Left lobe of liver (tissue), 2 donors: ENCODE data around the gene DGAT2. TPM values are rescaled to one million over a fixed set of nuclear protein-coding genes. Genes with fewer than 3 reads are reported as not detected.

Experiments
- ATAC-seq: fragments of 200-7000 bp; cut with Tn5 transposase; one replicate; pipeline ENCODE4 v1.9.1; 2020; ENCODE audit warnings: mild to moderate bottlenecking, moderate library complexity
- DNase-seq: peaks from one replicate; pipeline ENCODE4 v3.0.0-alpha.2; 2020; ENCODE audit warnings: low spot score
- total RNA-seq: library from RNA; stranded (reverse); gene quantifications from one replicate; pipeline ENCODE4 v1.2.1, GENCODE V29; 2021
- donor health status: DM: no; HTN: no; CAD: no; lungs with moderate emphysema.
- donor health status: DM: no; HTN: yes; CAD: no.

Gene DGAT2
- total RNA-seq, 1 donor from 2014 or later, result 172 TPM

DNA sequence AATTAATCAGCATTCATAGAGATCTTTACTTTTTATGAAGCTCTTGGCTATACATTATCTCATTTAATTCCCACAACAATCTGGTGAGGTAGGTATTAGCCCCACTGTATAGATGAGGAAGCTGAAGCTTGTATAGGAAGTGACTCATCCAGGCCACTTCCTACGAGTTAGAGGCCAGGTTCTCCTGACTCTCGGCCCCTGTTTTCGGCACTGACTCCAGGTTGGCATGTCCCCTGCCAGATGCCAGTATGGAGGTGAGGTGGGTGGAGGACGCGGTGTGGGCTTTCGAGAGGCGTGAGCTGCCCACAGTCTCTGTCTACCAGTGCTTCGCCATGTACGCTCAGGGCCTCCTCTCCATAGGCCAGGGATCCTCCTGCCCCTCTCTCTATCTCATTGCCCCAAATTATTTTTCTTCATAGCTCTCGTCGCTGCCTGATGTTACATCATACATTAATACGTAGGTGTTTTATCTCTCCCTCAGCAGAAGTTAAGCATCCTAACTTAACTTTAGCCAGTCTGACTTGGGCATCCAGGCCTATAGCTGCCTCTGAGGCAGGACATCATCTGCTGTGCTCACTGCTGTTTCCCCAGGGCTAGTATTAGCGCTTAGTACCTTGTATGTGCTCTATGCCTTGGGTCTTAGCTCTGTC is 9.0 kb downstream of the DGAT2 start:
- ATAC-seq (no peak), DNase-seq (no peak)

DNA sequence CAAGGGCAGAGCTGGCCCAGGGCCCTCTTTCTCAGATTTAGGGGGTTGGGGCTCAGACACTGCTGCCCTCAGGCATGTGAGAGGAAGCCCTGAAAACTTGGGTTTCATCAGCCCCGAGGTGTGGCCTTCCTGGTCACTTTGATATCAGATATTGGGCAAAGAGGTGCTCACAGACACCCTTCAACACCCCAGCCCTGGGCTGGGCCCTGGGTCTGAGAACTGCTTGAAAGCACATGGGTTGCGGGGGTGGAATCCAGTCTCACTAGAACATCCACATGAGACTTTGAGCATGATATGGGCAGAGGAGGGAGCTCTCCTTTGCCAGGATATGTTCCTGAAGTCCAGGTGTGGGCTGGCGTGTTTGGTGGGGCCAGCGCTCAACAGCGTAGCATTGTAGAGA is 10.4 kb downstream of the DGAT2 start:
- no peak for ATAC-seq
- DNase-seq, result no peak

DNA sequence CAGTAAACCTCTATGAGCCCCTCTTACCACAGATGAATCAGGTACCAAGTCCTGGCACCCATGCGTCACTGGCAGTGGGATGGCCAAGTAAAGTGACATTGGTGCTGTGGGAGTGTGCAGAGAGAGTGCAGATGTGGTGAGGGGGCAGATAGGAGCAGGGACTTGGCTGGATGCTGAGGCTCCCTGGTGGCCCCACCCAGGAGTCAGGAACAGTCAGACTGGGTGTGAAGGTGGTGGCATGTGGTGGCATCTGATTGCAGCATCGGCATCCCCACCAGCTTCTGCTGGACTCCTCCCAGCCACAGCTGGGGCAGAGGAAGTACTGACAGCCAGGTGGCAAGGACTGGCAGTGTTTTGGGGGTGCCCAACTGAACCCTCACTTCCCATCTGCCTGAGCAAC is 11.4 kb downstream of the DGAT2 start:
- DNase-seq (no peak), ATAC-seq (no peak)

DNA sequence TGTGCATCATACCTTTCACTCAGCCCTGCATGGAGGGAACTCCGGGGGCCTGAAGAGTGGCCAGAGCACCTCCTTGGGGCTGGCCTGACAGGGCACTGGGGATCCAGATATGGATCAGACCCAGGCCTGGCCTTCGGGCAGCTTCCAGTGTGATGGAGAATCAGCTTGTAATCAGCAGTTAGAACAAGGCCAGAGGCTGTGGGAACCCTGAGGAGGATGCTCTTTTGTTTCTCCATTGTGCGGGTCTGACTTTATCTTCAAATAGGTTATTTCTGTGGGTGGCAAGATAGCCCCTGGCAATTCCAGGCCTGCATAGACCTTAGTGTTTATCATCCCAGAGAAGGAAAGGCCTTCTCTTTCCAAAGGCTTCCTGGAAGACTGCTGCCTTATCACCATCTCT is 12.3 kb downstream of the DGAT2 start:
- DNase-seq, result no peak
- ATAC-seq, result no peak

DNA sequence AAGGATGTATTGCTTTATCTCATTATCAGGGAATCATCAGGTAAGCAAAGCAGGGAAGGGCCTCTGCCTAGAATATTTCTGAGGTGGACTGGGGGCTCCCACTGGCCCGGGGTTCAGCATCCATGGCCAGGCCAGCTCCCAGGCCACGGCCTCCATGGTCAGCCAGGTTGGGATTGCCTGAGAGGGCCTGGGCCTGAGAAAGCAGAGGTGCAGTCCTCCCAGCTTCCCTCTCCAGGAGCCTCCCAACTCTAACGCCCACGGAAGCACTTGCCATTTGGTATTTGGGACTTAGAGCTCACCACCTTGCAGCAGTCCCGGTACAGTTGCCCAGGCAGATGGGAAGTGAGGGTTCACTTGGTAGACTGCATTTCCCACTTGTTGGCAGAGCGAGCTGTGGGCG is 12.7 kb downstream of the DGAT2 start:
- no peak for DNase-seq
- no peak for ATAC-seq

DNA sequence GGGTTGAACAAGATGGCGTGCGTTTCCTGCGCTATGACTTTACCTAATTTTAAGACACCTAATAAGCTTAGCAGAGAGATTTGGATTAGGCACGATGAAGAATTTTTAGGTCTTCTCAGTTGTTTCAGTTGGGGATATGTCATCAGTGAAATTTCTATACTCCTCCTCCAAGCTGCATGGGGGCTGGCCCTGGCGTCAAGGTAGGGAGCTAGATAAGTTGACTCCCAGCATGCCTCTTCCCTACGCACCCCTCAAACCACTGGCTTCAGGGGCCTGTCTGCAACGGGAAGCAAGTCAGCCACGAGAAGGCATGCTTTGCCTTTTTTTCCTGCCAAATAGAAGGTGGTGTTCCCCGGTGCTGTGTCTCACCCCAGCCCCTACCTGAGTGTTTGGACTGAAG is 13.3 kb downstream of the DGAT2 start:
- ATAC-seq, result no peak
- DNase-seq, result no peak

DNA sequence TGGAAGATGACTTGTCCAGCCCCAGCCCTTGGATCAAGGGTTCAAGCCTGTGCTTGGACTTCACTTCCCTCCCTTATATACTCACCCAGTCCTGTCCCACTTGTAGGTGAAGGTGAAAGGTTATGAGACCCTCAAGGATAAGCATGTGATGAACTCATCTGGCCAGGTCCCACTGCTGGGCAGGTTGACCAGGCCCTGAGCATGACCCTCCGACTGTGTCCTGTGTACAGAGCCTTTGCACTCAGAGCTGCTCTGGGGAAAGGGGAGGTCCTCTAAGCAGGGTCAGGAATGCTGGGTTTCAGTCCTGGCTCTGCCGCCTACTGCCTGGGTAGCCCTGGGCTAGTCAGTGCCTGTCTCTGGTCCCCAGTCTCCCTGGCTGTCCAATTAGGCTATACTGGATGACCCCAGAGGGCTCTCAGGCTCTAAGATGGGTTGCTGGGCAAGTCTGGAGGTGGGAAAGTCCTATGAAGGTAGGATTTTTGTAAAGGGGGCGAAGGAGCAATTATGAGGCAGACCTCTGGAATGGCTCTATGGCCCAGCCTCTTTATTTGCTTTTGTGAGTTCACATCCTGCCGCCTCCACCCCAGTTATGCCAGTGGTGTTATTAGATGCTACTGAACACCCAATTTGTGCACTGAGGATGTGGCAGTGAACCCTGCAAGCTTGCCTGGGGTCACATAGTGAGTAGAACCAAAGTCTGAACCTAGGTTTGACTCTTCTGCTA is 14.1 kb downstream of the DGAT2 start:
- ATAC-seq, result peak; percentile 62
- DNase-seq, result peak; percentile 70

DNA sequence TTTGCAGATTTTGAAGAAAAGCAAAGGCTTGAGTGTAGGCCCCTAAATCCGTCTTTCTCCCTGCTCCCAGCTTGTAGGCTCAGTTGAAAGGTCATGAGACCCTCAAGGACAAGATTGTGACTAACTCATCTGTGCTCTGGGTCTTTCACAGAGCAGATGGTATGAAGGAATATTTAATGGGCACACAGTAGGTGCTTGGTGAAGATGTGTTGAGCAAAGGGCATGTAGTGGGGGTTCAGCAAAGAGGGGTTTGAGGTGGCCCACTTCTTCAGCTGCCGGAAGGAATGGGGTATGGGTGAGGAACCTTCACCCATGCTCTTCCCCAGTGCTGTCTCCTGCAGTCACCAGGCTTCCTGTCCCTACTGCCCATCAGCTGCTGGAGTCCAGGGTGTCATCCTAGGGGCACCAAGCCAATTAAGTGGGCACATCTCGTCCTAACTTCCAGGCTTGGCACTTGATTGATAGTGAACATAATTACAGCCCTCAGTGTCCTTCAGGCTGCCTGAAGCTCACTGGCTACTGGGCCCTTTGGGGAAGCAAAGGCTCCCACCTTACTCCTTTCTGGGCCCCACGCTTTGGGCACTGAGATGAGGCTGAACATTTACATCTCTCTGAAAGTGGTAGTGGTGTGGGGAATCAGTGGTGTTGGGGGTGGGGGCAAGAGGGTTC is 15.0 kb downstream of the DGAT2 start:
- peak; percentile 78 for DNase-seq
- ATAC-seq, result peak; percentile 45

DNA sequence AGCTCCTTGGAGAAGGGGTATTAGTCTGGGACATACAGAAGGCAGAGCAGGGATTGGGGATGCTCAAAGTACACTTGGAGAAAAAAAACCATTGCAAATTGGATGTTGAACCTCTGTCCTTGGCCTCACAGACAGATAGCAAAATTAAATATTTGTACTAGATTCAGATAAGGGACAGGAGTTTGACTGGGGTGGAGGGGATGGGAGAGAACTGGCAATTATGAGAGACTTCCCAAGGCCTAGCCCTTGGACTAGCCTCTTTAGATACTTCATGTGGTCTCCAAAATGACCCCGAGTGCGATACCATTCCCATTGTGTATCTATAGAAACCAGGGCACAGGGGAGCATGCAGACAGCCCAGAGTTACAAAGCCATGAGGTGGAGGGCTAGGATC is 15.5 kb downstream of the DGAT2 start:
- peak; percentile 63 for DNase-seq
- ATAC-seq, result peak; percentile 58

DNA sequence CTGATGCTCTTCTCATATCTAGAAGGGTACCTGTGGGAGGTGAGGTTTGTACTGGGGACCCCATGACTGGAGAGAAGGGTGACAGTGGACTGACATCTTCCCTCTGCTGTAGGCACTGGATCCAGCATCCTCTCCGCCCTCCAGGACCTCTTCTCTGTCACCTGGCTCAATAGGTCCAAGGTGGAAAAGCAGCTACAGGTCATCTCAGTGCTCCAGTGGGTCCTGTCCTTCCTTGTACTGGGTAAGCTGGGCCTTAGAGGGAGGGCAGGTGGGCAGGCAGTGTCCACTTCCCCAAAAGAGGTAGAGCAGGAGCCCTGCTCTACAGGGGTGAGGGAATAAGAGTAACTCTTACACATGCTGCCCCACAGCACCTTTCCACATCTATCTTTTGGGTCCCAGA is 15.9 kb downstream of the DGAT2 start:
- ATAC-seq (no peak), DNase-seq (no peak)

DNA sequence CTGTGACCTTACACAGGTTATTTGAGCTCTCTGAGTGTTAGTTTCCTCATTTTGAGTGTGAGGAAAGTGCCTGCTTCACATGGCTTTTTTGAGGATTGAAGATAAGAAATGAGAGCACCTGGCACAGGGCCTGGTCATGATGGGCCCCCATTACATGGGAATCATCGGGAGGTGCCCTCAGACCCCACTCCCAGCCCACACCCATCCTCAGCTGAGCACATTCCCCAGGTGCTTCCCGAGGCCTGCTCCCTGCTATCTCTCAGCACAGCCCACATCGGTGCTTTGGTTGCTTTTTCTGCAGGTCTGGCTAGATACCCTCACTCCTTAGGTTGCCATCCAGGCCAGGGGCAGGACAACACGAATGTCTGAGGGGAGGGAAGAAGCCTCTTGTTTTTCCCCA is 16.6 kb downstream of the DGAT2 start:
- ATAC-seq (no peak), DNase-seq (no peak)

DNA sequence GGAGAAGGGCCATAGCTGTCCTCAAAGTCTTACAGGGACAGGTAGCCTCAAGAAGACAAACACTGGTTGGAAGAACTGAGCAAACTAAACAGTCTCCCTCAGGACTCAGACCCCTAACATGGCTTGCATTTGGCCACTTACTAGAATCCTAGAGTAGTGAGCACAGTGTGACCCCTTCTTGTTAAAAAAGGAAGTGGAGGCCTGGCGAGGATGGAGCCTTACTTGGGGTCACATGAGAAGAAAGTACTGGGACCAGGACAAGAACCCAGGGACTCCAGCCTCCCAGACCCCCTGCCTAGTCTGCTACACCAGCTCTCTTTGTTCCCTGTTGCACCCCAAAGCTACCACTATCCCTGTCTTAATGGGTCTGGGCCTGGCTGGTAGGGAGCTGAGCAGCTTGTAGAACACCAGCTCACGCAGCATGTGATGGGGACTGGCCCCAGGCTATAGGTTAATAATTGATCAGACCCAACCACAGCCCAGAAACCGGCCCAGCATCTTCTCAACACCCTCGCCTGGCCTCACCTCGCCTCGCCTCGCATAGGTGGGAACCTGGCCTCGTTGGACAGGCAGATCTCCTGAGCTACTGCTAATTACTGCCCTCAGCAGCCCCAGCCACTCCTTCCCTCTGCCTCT is 17.6 kb downstream of the DGAT2 start:
- DNase-seq (peak; percentile 79), ATAC-seq (peak; percentile 63)

DNA sequence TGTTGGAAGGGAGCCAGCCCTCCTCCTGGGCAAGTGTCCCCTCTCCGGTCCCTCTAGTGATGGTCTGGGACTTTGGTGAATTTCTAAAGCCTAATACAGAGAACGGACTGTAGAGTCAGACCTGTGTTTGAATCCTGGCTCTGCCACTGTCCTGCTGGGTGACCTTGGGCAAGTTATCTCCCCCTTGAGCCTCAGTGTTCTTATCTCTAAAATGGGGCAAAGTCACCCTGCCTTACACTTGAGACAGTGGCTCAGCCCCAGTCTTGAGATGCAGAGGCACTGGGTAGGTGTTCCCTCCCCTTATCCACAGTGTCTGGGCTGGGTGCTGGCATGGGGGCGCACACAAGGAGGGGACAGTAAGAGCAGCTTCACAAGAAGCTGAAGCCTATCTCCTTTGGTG is 20.9 kb downstream of the DGAT2 start:
- DNase-seq (no peak), ATAC-seq (no peak)

DNA sequence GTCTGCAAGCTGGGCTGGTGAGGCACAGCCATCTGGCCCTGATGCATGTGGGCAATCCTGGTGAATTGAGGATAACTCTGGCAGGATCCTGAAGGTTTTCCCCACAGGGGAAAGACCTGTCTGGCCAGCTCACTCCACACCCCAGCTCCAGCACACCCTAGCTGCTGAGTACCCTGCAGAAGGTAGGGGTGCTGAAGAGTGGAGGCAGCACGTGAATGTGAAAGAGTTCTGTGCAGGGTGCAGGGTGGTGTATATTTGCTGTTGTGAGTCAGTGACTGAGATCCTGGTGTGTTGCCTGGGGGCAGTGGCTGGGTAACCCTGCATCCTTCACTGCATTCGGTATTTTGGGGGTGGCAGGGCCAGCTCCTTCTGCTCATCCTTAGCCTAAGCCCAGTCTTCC is 22.4 kb downstream of the DGAT2 start:
- DNase-seq, result no peak
- ATAC-seq, result no peak

DNA sequence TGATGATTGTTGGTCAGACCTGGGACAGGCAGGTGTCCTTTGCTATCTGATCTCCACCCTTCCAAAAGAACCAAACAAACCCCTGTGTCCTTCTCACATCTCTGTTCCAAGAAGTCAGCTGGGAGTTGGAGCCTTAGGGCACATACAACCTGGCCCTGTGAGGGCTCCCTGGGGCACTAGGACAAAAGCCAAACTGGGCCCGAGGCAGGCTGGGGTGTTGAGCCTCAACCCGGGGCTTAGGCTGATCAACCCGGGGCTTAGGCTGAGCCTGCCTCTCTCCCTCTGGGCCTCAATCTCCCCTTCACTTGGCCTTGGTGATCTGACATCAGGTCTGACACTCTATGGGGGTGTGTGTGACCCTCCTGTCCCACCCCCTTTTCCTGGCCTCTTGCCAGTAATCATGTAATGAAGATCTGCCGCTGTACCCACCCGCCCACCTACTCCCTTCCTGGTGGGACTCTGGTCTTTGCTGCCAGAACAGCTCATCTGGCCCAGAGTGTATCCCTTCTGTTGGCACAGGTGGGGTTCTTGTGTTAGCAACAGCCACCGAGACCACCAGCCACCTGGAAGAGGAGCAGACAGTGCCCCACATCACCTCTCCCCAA is 23.7 kb downstream of the DGAT2 start:
- DNase-seq, result no peak
- ATAC-seq, result no peak

DNA sequence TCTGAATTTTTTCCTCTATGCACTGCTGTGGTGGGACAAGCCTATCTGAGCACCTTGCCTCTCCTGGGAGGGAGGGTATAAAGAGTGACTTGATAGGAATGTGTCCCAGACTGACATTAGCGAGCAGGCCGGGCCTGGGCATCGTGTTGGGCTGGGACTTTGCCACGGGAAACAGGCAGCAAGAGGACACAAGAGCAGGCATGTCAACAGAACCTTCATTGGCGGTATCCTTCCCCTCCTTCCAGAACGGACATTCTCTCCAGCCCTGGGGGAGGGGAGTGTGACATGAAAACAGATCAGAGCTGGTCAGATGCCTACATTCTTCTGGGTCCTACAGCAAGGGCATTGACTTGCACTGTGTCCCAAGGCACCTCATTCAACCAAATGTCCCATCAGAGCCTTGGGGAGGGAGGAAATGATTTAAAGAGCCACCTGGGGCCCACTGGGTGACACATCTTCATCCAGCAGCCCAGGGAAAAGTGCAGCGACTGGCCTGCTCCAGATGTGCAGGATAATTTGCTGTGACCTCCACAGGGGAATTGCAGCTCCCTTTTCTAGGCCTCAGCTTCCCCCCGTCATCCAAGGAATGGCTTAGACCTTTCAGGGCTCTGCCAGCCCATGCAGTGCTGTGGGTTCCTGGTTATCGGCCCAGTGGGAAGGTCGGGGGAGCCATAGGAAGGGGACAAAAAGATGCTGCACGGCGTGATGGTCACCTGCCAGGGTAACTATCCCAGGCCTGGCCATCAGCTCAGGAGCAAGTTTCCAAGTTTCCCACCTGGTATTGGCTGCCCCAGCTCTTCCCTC is 24.6 kb downstream of the DGAT2 start:
- peak; percentile 84 for DNase-seq
- ATAC-seq, result peak; percentile 54

DNA sequence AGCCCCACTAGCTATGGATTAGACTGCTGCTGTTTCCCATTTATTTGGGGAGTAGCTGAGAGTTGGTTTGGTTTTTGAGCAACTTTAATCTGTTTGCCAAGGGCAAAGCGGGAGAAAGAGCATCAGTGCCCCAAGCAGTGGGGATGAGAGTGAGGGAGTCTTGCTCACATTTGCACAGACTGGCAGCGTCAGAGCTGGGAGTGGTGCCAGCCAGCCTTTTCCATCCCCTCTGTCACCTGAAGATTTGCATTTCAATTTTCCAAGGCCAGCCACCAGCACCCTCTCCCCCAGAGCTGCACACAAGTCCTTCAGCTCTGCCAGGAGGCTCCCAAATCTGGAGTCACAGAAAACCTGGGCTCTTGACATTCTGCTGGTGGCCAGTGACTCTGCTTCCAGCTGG is 25.4 kb downstream of the DGAT2 start:
- ATAC-seq (no peak), DNase-seq (no peak)

DNA sequence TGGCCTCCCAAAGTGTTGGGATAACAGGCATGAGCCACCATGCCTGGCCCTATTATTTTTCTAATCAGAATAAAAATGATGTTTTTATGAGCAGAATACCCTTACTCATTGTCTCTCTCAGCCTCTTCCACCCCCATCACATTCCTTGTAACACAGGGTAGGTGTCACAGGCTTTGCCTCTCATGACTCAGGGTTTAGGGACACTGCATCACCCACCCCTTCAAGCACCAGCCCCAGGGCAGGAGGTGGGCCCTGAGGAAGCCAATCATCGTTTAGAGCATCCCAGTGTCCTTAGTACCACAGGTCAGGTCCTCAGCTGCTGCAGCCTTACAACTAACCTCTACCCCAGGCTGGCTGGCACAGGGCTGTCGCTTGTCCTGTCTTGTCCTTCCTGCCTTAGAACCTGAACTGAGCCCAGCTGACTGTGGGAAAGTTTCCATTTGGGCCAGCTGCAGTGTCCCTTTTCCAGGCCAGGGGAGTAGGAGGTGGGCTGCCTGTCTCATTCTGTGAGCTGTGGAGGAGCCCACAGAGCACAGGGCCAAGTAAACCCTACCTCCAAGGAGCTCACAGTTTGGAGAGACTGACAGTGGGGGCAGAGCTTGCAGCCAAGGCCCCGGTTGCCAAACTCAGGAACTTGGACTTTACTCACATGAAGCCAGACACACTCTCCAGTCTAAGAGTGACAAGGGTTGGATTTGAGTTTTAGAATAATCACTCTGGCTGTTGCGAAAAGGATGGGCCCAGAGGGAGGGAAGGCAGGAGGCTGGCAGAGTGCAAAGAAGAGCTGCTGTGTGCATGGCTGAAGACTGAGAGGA is 26.9 kb downstream of the DGAT2 start:
- DNase-seq (peak; percentile 86), ATAC-seq (peak; percentile 74)

DNA sequence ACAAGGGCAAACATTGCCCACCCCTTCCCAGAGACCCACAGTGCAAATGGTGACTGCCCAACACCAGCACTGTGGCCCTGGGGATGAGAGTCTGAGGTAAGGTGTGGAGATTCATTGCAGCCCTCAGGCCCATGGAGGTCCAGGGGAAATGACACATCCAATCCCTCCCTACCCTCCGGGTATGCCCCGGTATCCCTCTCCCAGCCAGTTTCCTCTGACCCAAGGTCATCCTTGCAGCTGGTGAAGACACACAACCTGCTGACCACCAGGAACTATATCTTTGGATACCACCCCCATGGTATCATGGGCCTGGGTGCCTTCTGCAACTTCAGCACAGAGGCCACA is 27.5 kb downstream of the DGAT2 start:
- no peak for DNase-seq
- ATAC-seq, result no peak

DNA sequence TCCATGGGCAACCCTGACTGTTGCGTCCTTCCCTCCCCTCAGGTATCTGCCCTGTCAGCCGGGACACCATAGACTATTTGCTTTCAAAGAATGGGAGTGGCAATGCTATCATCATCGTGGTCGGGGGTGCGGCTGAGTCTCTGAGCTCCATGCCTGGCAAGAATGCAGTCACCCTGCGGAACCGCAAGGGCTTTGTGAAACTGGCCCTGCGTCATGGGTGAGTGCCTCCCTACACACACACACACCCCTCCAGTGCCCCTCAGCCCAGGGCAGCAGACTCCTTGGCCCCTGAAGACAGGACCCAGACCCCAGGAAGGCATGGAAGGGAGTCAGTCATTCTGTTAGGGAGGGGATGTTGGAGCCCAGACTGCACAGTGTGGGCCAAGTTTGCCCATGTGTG is 28.5 kb downstream of the DGAT2 start:
- DNase-seq, result no peak
- no peak for ATAC-seq
